IgD-negative memory B cell (primary cell): ENCODE results near the gene NTN1. TPM values are rescaled to one million over a fixed set of nuclear protein-coding genes. Genes with fewer than 3 reads are reported as not detected.
A peak's percentile ranks its signal among the peaks of the same experiment; 100 is the strongest.
"Not testable (repeated sequence)": the region's sequence is repeated elsewhere in the genome, so short reads cannot be mapped to it uniquely, and the experiment has no call there.

Experiments
- H3K27ac Mint-ChIP-seq, 3 donors: one replicate each; pipeline ENCODE4 v1.8.0; 2020 to 2022; ENCODE audit warnings: mild to moderate bottlenecking in 3 of 3, mixed read lengths in 3 of 3, moderate library complexity in 1 of 3
- H3K27me3 Mint-ChIP-seq: one replicate; pipeline ENCODE4 v1.8.0; 2021; ENCODE audit warnings: mixed read lengths
- H3K36me3 Mint-ChIP-seq: one replicate; pipeline ENCODE4 v1.8.0; 2020; ENCODE audit warnings: mild to moderate bottlenecking, mixed read lengths
- H3K4me1 Mint-ChIP-seq, 3 donors: one replicate each; pipeline ENCODE4 v1.8.0; 2020 to 2022; ENCODE audit warnings: mixed read lengths in 3 of 3, mild to moderate bottlenecking in 1 of 3
- H3K4me3 Mint-ChIP-seq, 4 donors: one replicate each; pipeline ENCODE4 v1.8.0; 2020 to 2022; ENCODE audit warnings: mild to moderate bottlenecking in 4 of 4, mixed read lengths in 4 of 4, moderate library complexity in 3 of 4
- H3K9me3 Mint-ChIP-seq, 3 donors: one replicate each; pipeline ENCODE4 v1.8.0; 2020 to 2021; ENCODE audit warnings: mixed read lengths in 3 of 3, mild to moderate bottlenecking in 1 of 3
- polyA plus RNA-seq: library from polyadenylated mRNA; unstranded; fragments of 300-500 nt; fragmentation: Illumina TruSeq; gene quantifications from one replicate; pipeline ENCODE4 v1.2.3, GENCODE V29; 2021

NTN1 gene
- polyA plus RNA-seq, 1 donor from 2014 or later = not detected

- Mint-ChIP-seq H3K4me3 (no peak overlapping the region), H3K36me3 (no peaks in the 10 kb centered on the region), H3K4me1 (no peaks in the 10 kb centered on the region), H3K9me3 (peaks cover 0 to 1% (median 0%) of the 10 kb centered on the region in 3 donors), H3K27me3 (peaks cover 8% of the 10 kb centered on the region), H3K27ac (no peak overlapping the region)
These were observed 50.6 kb downstream of the NTN1 start for GRCh38 chr17:9071811-9072498.

- H3K27me3 Mint-ChIP-seq = peaks cover 9% of the 10 kb centered on the region
- no peaks in the 10 kb centered on the region for H3K36me3 Mint-ChIP-seq
- H3K4me3 Mint-ChIP-seq = no peak overlapping the region
- H3K9me3 Mint-ChIP-seq = peaks cover 0 to 1% (median 0%) of the 10 kb centered on the region in 3 donors
- no peaks in the 10 kb centered on the region for H3K4me1 Mint-ChIP-seq
- no peak overlapping the region for H3K27ac Mint-ChIP-seq
These were observed 51.5 kb downstream of the NTN1 start for GRCh38 chr17:9072696-9073339.

GRCh38 chr17:9074131-9074530, 52.8 kb downstream of the NTN1 start:
- no peaks in the 10 kb centered on the region for H3K36me3 Mint-ChIP-seq
- H3K27ac Mint-ChIP-seq = no peak overlapping the region
- H3K27me3 Mint-ChIP-seq = peaks cover 9% of the 10 kb centered on the region
- H3K4me1 Mint-ChIP-seq = no peaks in the 10 kb centered on the region
- H3K4me3 Mint-ChIP-seq = no peak overlapping the region
- peaks cover 0 to 1% (median 0%) of the 10 kb centered on the region in 3 donors for H3K9me3 Mint-ChIP-seq

GRCh38 chr17:9079461-9080103, 58.3 kb downstream of the NTN1 start:
- Mint-ChIP-seq H3K4me3 (no peak overlapping the region), H3K27ac (no peak overlapping the region), H3K9me3 (peaks cover 0 to 4% (median 0%) of the 10 kb centered on the region in 3 donors), H3K36me3 (peaks cover 2% of the 10 kb centered on the region), H3K27me3 (peaks cover 3% of the 10 kb centered on the region), H3K4me1 (peaks cover 3 to 5% (median 4%) of the 10 kb centered on the region in 3 donors)

GRCh38 chr17:9080296-9080914, 59.1 kb downstream of the NTN1 start:
- peak overlapping the region in 1 of 3 donors; percentile 71 for H3K27ac Mint-ChIP-seq
- peaks cover 3% of the 10 kb centered on the region for H3K27me3 Mint-ChIP-seq
- peaks cover 0 to 4% (median 0%) of the 10 kb centered on the region in 3 donors for H3K9me3 Mint-ChIP-seq
- peak overlapping the region in 1 of 4 donors; percentile 25 for H3K4me3 Mint-ChIP-seq
- peaks cover 2% of the 10 kb centered on the region for H3K36me3 Mint-ChIP-seq
- peaks cover 3 to 5% (median 4%) of the 10 kb centered on the region in 3 donors for H3K4me1 Mint-ChIP-seq

GRCh38 chr17:9080983-9081382, 59.7 kb downstream of the NTN1 start:
- Mint-ChIP-seq H3K36me3 (peaks cover 2% of the 10 kb centered on the region), H3K27ac (no peak overlapping the region), H3K9me3 (peaks cover 0 to 4% (median 0%) of the 10 kb centered on the region in 3 donors), H3K4me3 (no peak overlapping the region), H3K4me1 (peaks cover 3 to 5% (median 4%) of the 10 kb centered on the region in 3 donors), H3K27me3 (peaks cover 3% of the 10 kb centered on the region)

- Mint-ChIP-seq H3K9me3 (peaks cover 0 to 3% (median 0%) of the 10 kb centered on the region in 3 donors), H3K27me3 (peaks cover 13% of the 10 kb centered on the region), H3K36me3 (no peaks in the 10 kb centered on the region), H3K4me1 (peaks cover 0 to 2% (median 0%) of the 10 kb centered on the region in 3 donors), H3K4me3 (no peak overlapping the region), H3K27ac (no peak overlapping the region)
These were observed 65.3 kb downstream of the NTN1 start for GRCh38 chr17:9086577-9086976.

- H3K4me1 Mint-ChIP-seq = peaks cover 0 to 2% (median 0%) of the 10 kb centered on the region in 3 donors
- H3K9me3 Mint-ChIP-seq = peaks cover 0 to 3% (median 0%) of the 10 kb centered on the region in 3 donors
- H3K36me3 Mint-ChIP-seq = no peaks in the 10 kb centered on the region
- H3K4me3 Mint-ChIP-seq = no peak overlapping the region
- H3K27me3 Mint-ChIP-seq = peaks cover 13% of the 10 kb centered on the region
- no peak overlapping the region for H3K27ac Mint-ChIP-seq
These were observed 66.6 kb downstream of the NTN1 start for GRCh38 chr17:9087921-9088320.

- no peak overlapping the region for H3K27ac Mint-ChIP-seq
These were observed 69.4 kb downstream of the NTN1 start for GRCh38 chr17:9090641-9091096.

GRCh38 chr17:9094193-9094592, 72.9 kb downstream of the NTN1 start:
- Mint-ChIP-seq H3K4me1 (no peaks in the 10 kb centered on the region), H3K4me3 (no peak overlapping the region), H3K9me3 (peaks cover 0 to 6% (median 5%) of the 10 kb centered on the region in 3 donors), H3K27ac (no peak overlapping the region), H3K36me3 (no peaks in the 10 kb centered on the region), H3K27me3 (peaks cover 9% of the 10 kb centered on the region)

More at GRCh38 chr17:9090641-9091096, 69.4 kb downstream of the NTN1 start:
- Mint-ChIP-seq H3K4me1 (no peaks in the 10 kb centered on the region), H3K9me3 (peaks cover 0 to 3% (median 0%) of the 10 kb centered on the region in 3 donors), H3K4me3 (no peak overlapping the region), H3K36me3 (no peaks in the 10 kb centered on the region), H3K27me3 (peaks cover 13% of the 10 kb centered on the region)

GRCh38 chr17:9095390-9095789, 74.1 kb downstream of the NTN1 start:
- Mint-ChIP-seq H3K9me3 (peaks cover 0 to 5% (median 3%) of the 10 kb centered on the region in 3 donors), H3K4me3 (no peak overlapping the region), H3K27me3 (peaks cover 6% of the 10 kb centered on the region)

GRCh38 chr17:9098242-9098825, 77.0 kb downstream of the NTN1 start:
- Mint-ChIP-seq H3K9me3 (peaks cover 0 to 14% (median 3%) of the 10 kb centered on the region in 3 donors), H3K27me3 (peaks cover 14% of the 10 kb centered on the region), H3K4me1 (peaks cover 0 to 8% (median 4%) of the 10 kb centered on the region in 3 donors), H3K36me3 (no peaks in the 10 kb centered on the region), H3K27ac (no peak overlapping the region), H3K4me3 (no peak overlapping the region)

More at GRCh38 chr17:9095390-9095789, 74.1 kb downstream of the NTN1 start:
- Mint-ChIP-seq H3K27ac (no peak overlapping the region), H3K4me1 (no peaks in the 10 kb centered on the region), H3K36me3 (no peaks in the 10 kb centered on the region)

- H3K9me3 Mint-ChIP-seq = peaks cover 2 to 14% (median 3%) of the 10 kb centered on the region in 3 donors
- peaks cover 14% of the 10 kb centered on the region for H3K27me3 Mint-ChIP-seq
- H3K4me3 Mint-ChIP-seq = peak overlapping the region in 1 of 4 donors; percentile 12
- no peaks in the 10 kb centered on the region for H3K36me3 Mint-ChIP-seq
- H3K27ac Mint-ChIP-seq = no peak overlapping the region
- peaks cover 0 to 8% (median 4%) of the 10 kb centered on the region in 3 donors for H3K4me1 Mint-ChIP-seq
These were observed 80.0 kb downstream of the NTN1 start for GRCh38 chr17:9101356-9101755.

- Mint-ChIP-seq H3K4me3 (peak overlapping the region in 1 of 4 donors; percentile 65), H3K27me3 (peaks cover 13% of the 10 kb centered on the region)
- H3K36me3 Mint-ChIP-seq, H3K27ac Mint-ChIP-seq, H3K4me1 Mint-ChIP-seq, H3K9me3 Mint-ChIP-seq: not testable (repeated sequence)
These were observed 81.9 kb downstream of the NTN1 start for GRCh38 chr17:9103193-9103592.
